ENCODE results near the gene SEPTIN11.

Gene SEPTIN11

GRCh38 chr4:76943129-76943620 lies 6.4 kb upstream of the SEPTIN11 start:
- DNase-seq (ENCODE audit: low read depth): no peak
- in situ Hi-C loops (cut with HindIII; ENCODE audit: low sequenced_read_pairs): no loop called here
- no peak overlapping the region for H3K4me3 ChIP-seq (ENCODE audit: low read depth, low read length)
- TF ChIP-seq CTCF (IDR thresholded peaks at IDR 0.05; ENCODE audit: low read depth, low read length, missing control alignments): no peak

GRCh38 chr4:76943790-76944189 lies 5.8 kb upstream of the SEPTIN11 start:
- TF ChIP-seq CTCF (IDR thresholded peaks at IDR 0.05; ENCODE audit: low read depth, low read length, missing control alignments): no peak
- DNase-seq (ENCODE audit: low read depth): no peak
- no peak overlapping the region for H3K4me3 ChIP-seq (ENCODE audit: low read depth, low read length)
- in situ Hi-C loops (cut with HindIII; ENCODE audit: low sequenced_read_pairs): no loop called here

- no peak for DNase-seq (ENCODE audit: low read depth)
- peak overlapping the region; percentile 97 for H3K4me3 ChIP-seq (ENCODE audit: low read depth, low read length)
- in situ Hi-C loops (cut with HindIII; ENCODE audit: low sequenced_read_pairs): no loop called here
- no peak for TF ChIP-seq CTCF (IDR thresholded peaks at IDR 0.05; ENCODE audit: low read depth, low read length, missing control alignments)
These were observed 2.2 kb upstream of the SEPTIN11 start for GRCh38 chr4:76947369-76947768.

GRCh38 chr4:76948443-76949275 lies 893 bp upstream of the SEPTIN11 start:
- no peak for TF ChIP-seq CTCF (IDR thresholded peaks at IDR 0.05; ENCODE audit: low read depth, low read length, missing control alignments)
- DNase-seq (ENCODE audit: low read depth): no peak
- H3K4me3 ChIP-seq (ENCODE audit: low read depth, low read length): peak overlapping the region; percentile 97
- in situ Hi-C loops (cut with HindIII; ENCODE audit: low sequenced_read_pairs): no loop called here

- in situ Hi-C loops (cut with HindIII; ENCODE audit: low sequenced_read_pairs): loop anchor here (25.0 kb wide), 1 partner anchor 413 kb away; no protein-coding TSS in a partner anchor
- no peak for DNase-seq (ENCODE audit: low read depth)
- no peak for TF ChIP-seq CTCF (IDR thresholded peaks at IDR 0.05; ENCODE audit: low read depth, low read length, missing control alignments)
- peak overlapping the region; percentile 97 for H3K4me3 ChIP-seq (ENCODE audit: low read depth, low read length)
These were observed 752 bp downstream of the SEPTIN11 start for GRCh38 chr4:76950052-76950955.

- no peak for DNase-seq (ENCODE audit: low read depth)
- no peak for TF ChIP-seq CTCF (IDR thresholded peaks at IDR 0.05; ENCODE audit: low read depth, low read length, missing control alignments)
- in situ Hi-C loops (cut with HindIII; ENCODE audit: low sequenced_read_pairs): loop anchor here (25.0 kb wide), 1 partner anchor 414 kb away; no protein-coding TSS in a partner anchor
- peak overlapping the region; percentile 97 for H3K4me3 ChIP-seq (ENCODE audit: low read depth, low read length)
These were observed 1.6 kb downstream of the SEPTIN11 start for GRCh38 chr4:76950956-76951671.
